GM12875 (cell line): ENCODE measurements around the gene EDN1.
"Not testable (repeated sequence)": the region's sequence is repeated elsewhere in the genome, so short reads cannot be mapped to it uniquely, and the experiment has no call there.

Experiments
- H3K4me3 ChIP-seq: one replicate; pipeline ENCODE4 v1.5.1; 2011; ENCODE audit warnings: low read depth, low read length, control low read depth
- CTCF ChIP-seq: IDR thresholded peaks from 2 replicates; pipeline ENCODE4 v1.5.1; 2011; ENCODE audit warnings: low read depth, mild to moderate bottlenecking, control low read depth, inconsistent platforms, low read length, moderate library complexity, borderline replicate concordance; ENCODE audit not compliant: insufficient read depth

The EDN1 gene

GRCh38 chr6:12327391-12327790 lies 37.2 kb downstream of the EDN1 start:
- TF ChIP-seq CTCF = no peak

DNA sequence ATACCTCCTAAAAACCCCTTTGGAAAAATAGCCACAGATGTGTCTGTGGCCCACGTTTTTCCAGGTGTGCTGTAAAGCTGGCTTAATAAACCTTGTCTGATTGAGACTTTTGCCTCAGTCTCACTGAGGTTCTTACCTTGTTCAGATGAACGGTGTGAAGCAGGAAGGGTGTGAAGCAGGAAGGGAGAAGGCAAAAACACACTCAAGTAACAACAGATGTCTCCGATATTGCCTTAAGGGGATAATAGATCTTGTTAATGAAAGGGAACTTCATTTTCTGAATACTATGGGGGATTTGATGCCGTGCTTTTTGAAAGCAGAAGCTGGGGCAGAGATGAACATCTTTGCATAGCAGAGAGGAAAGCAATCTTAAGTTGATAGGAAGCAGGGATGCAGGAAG lies 37.8 kb downstream of the EDN1 start:
- no peak overlapping the region for H3K4me3 ChIP-seq
- no peak for TF ChIP-seq CTCF

More at GRCh38 chr6:12327391-12327790, 37.2 kb downstream of the EDN1 start:
- no peak overlapping the region for H3K4me3 ChIP-seq

DNA sequence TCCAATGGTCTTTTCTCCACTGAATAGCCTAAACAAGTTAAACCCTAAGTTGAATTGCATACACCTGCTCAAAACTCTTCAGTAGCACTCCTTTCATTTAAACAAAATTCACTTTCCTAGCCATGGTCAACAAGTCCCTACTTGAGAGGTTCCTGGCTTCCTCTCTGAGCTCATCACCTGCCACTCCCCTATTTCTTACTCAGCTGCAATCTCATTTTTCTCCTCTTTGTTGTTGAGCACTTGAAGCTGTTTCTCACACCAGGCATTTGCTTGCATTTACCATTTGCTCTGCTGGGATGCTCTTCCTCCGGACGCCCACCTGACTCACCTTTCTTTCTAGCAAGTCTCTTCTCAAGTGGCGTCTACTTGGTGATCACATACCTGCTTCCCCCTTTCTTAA lies 38.5 kb downstream of the EDN1 start:
- no peak overlapping the region for H3K4me3 ChIP-seq

GRCh38 chr6:12331474-12331873 lies 41.3 kb downstream of the EDN1 start:
- TF ChIP-seq CTCF = no peak
- H3K4me3 ChIP-seq = no peak overlapping the region

More for the DNA sequence above, 38.5 kb downstream of the EDN1 start:
- no peak for TF ChIP-seq CTCF

- TF ChIP-seq CTCF = no peak
Observed at GRCh38 chr6:12331951-12332749, 42.0 kb downstream of the EDN1 start.

DNA sequence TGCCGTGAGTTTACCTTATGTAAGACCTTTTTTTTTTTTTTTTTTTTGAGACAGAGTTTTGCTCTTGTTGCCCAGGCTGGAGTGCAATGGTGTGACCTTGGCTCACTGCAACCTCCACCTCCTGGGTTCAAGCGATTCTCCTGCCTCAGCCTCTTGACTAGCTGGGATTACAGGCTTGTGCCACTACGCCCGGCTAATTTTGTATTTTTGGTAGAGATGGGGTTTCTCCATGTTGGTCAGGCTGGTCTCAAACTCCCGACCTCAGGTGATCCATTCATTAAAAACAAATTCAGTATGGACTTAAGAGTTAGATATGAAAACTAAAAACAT lies 42.6 kb downstream of the EDN1 start:
- H3K4me3 ChIP-seq = not testable (repeated sequence)

More at GRCh38 chr6:12331951-12332749, 42.0 kb downstream of the EDN1 start:
- H3K4me3 ChIP-seq = no peak overlapping the region

DNA sequence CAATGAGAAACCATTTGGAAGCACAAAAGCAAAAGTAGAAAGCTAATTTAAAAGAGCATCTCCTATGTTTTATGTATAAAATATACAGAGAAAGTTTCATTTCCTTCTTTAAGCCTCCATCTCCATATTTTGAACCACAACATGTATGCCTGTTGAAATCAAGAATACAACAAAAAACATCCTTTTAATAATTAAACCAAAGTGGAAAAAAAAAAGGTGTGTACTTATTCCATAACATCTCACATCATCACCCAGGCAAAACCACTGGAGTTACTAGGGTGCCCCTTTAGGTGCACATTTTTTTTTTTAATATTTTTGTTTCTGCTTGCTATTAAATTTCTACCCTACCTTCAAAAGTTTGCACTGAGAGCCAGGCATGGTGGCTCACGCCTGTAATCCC lies 43.0 kb downstream of the EDN1 start:
- no peak overlapping the region for H3K4me3 ChIP-seq
- TF ChIP-seq CTCF = no peak
